Astrocyte of the spinal cord (primary cell): ENCODE measurements around the gene C6orf132.

Experiments
- DNase-seq: peaks from one replicate; pipeline ENCODE4 v3.0.0; 2011; ENCODE audit warnings: low read depth, low spot score
- H3K4me3 ChIP-seq: 2 replicates; pipeline ENCODE4 v1.5.1; 2011; ENCODE audit warnings: low read depth, mild to moderate bottlenecking, low read length, moderate library complexity
- in situ Hi-C: cut with HindIII; loops from 2 replicates; pipeline ENCODE4 v1.10.0; 2017; ENCODE audit warnings: low sequenced_read_pairs
- TF ChIP-seq, protein P1 (sequence below): IDR thresholded peaks from 2 replicates; pipeline ENCODE4 v1.5.1; 2012; ENCODE audit warnings: low read depth, mild to moderate bottlenecking, low read length, inconsistent platforms

Gene C6orf132

DNA sequence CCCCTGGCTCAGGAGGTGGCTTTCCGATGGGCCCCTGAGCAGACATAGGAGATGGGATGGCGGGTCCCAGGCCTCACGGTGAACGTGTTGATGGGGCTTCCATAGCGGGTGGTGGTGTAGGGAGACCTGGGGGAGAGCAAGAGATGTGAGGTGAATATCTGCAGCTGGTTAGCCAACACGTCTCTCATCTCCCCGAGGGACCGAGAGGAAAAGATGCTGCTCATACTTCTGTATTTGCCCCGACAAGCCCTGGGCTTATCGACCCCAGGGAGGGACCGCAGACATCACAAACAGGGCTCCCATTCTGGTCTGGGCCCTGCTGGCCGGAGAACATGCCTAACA is 38.7 kb downstream of the C6orf132 start:
- TF ChIP-seq, protein P1, sequence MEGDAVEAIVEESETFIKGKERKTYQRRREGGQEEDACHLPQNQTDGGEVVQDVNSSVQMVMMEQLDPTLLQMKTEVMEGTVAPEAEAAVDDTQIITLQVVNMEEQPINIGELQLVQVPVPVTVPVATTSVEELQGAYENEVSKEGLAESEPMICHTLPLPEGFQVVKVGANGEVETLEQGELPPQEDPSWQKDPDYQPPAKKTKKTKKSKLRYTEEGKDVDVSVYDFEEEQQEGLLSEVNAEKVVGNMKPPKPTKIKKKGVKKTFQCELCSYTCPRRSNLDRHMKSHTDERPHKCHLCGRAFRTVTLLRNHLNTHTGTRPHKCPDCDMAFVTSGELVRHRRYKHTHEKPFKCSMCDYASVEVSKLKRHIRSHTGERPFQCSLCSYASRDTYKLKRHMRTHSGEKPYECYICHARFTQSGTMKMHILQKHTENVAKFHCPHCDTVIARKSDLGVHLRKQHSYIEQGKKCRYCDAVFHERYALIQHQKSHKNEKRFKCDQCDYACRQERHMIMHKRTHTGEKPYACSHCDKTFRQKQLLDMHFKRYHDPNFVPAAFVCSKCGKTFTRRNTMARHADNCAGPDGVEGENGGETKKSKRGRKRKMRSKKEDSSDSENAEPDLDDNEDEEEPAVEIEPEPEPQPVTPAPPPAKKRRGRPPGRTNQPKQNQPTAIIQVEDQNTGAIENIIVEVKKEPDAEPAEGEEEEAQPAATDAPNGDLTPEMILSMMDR = no peak
- no peak overlapping the region for H3K4me3 ChIP-seq
- in situ Hi-C loops = no loop called here
- no peak for DNase-seq

DNA sequence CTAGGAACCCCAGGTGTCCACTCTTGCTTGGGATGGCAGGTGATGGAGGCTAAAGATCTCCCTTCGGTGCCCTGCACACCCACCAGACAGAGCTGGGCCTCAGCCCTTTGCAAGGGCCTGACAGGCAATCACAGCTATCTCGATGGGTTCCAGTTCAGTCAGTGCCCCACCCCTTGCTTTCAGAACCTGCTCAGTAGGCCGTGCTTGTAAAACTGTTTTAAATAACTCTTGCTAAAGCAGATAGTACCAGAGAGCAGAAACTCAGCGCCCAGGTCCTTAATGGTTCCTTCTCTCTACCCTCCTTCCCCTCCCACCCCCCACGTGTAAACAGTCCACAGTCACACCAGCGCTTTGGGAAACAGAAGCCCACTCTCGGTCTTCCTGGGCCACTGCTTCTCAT is 39.2 kb downstream of the C6orf132 start:
- H3K4me3 ChIP-seq = no peak overlapping the region
- in situ Hi-C loops = no loop called here
- TF ChIP-seq, protein P1 = no peak
- DNase-seq = no peak

DNA sequence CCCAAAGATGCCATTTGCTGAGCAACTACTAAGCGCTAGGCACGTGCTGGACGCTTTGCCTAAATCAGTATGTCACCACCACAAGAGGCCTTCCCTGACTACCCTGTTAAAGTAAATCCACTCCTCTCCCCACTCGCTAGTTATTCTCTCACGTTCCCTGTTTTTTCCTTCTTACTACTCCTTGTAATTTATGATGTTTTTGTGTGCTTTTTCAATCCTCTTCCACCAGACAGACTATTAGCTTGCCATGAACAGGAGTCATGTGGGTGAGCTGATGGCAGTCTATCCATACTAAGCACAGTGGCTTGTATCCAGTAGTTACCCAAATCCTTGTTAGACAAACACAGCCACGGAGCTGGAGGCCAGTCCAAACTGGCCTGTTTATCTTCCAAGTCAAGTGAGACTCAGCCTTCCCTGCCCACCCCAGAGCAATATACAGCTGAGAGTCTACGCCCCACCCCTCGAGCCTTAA is 41.2 kb downstream of the C6orf132 start:
- H3K4me3 ChIP-seq = no peak overlapping the region
- TF ChIP-seq, protein P1 = no peak
- in situ Hi-C loops = no loop called here
- no peak for DNase-seq

DNA sequence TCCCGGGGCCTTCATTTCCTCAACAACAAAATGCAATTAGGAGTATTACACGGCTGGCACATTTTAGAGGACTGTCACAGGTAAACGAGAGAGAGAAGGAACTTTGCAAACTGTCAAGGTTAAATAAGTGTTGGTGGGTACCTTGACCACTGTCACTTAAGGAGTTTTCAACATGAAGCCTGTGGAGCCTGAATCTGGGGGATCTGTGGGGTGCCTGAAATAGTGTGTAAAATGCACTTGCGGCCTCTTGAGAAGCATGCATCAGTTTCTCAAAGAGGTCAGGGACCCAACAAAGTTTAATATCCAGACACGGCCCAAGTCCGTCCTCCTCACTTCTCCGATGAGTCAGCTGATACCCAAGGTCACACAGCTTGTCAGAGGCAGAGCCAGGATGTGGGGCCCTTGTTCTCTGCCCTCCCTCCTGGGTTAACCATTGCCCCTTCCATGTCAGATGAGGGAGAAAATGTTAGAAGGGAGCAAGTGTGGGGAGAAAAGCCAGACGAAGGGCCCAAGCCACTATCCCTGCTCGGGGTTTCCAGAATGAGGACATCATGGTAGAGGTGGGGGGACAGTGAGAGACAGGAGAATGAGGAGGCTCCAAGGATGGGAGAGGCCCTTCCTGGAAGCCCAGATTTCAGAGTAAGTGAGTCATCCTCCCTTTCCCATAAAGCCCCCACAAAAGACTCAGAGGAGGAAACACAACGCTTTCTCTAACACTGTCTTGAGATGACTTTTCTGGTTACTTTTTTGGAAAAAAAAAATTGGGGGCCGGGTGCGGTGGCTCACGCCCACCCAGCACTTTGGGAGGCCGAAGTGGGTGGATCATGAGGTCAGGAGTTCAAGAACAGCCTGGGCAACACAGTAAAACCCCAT is 42.2 kb downstream of the C6orf132 start:
- peak; percentile 56 for DNase-seq
- in situ Hi-C loops = no loop called here
- TF ChIP-seq, protein P1 = no peak
- no peak overlapping the region for H3K4me3 ChIP-seq

DNA sequence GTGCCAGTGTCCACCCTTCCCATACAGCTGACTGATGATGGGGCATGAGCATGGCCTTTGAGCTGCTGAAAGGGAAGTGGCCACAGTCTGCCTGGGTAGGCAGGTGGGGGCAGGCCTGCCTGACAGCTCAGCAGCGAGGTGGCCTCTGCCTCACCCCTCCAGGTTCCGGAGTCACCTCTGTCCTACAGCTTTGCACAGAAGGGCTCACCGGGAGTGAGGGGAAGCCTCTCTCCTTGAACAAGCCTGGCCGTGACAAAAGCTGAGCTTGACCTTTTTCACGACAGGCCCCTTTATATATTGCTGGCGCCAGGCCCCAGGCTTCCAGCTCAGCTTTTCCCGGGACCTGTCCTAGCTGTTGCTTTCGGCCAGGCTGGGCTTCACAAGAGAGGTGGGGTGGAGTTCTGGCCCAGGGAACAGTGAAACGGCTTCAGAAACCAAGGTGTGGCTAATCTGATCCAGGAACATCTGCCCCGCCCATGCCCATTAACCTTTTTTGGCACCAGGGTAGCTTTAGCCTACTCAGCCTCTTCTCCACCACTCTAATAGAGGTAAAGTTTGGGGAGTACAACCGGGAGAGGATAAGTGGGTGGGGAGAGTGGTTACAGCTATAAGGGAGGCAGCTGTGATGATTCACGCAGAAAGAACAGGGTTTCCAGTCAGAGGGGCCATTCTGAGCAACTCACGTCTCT is 42.9 kb downstream of the C6orf132 start:
- peak; percentile 64 for DNase-seq
- in situ Hi-C loops = no loop called here
- H3K4me3 ChIP-seq = no peak overlapping the region
- TF ChIP-seq, protein P1 = no peak

DNA sequence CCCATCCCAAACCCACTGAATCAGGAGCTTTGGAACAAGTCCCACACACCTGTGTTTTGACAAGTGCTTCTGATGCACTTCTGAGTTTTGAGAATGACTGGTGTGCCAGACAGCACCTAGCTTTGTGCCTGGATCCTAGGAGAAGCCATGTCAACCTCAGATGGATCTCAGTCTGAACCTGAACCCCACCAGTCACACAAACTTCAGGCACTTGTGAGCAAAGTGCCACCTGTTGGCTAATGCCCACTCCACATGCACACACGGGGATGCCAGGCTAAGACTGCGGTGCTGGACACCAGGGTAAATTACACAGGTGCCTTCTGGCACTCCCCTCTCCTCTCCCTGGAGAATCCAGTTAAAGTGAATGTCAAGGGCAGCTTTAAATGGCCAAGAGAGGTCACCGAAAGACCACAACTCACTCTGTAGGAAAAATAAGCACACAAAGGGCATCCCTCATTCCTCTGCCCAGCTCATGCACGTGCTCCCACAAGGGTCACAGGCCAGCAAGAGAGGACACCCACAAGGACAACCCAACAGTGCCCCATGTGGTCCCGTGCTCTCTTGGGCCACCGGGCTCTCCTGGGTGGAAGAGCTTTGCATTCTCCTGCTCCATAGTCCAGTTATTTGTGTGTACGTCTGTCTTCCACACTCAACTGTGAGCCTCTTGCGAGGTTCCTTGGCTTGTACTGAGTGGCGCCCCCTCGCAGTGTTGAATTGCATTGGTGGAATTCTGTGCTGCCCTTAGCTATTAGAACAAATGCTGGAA is 46.5 kb downstream of the C6orf132 start:
- no peak for DNase-seq
- in situ Hi-C loops = no loop called here

More for the DNA sequence above, 46.5 kb downstream of the C6orf132 start:
- TF ChIP-seq, protein P1 = peak; percentile 27
- no peak overlapping the region for H3K4me3 ChIP-seq
